ENCODE measurements around the gene EOLA2.
A peak's percentile ranks its signal among the peaks of the same experiment; 100 is the strongest.
"Not testable (repeated sequence)": the region's sequence is repeated elsewhere in the genome, so short reads cannot be mapped to it uniquely, and the experiment has no call there.

The EOLA2 gene

DNA sequence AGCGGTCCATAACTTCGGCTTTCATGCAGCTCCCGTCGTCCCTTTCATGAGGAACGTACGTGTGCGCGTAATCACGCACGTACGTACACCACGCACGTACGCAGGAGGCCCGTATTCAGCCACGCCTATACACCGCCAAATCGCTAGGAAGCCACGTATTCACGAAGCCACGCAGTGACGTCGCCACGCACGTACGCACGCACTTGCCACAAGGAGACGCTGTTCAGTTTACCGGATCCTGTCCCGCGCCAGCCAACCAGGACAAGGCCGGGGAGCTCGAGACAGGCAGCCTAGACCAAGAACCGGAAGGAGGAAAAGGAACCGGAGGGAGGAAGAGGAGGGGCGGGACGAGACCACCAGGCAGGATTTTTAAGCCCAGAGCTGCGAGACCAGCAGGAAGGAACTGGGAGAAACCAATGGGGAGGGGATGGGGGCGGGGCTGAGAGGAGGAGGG lies at the start of gene EOLA2:
TSS of gene EOLA2 (minus strand) at position 65 of the 454 bp plus-strand sequence. CDS start 4,617 bp downstream, outside the sequence.
- peak; percentile 94 for DNase-seq (ENCODE audit: low spot score)

GRCh38 chrX:149987613-149988012 lies 49.3 kb upstream of the EOLA2 start:
- DNase-seq (ENCODE audit: low spot score): no peak

DNA sequence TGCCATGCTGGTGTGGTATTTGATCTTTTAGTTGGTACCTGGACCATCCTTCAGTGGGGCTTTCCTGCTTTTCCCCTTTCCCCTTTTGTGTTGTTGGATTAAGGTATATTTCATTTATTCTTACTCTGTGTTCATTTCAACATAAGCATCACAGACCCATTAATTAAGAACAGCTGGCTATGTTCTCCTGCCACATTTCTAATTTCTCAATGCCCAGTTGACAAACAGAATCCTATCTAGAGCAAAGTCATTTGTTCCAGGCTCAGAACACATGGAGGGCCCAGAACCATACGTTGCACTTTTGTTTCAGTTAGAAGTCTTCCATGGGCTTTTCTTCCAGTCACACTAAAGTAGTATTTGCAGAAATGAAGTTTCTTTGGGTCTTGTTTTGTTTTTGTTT lies 46.1 kb upstream of the EOLA2 start:
- no peak for DNase-seq (ENCODE audit: low spot score)

GRCh38 chrX:149982310-149982709 lies 44.0 kb upstream of the EOLA2 start:
- no peak for DNase-seq (ENCODE audit: low spot score)

DNA sequence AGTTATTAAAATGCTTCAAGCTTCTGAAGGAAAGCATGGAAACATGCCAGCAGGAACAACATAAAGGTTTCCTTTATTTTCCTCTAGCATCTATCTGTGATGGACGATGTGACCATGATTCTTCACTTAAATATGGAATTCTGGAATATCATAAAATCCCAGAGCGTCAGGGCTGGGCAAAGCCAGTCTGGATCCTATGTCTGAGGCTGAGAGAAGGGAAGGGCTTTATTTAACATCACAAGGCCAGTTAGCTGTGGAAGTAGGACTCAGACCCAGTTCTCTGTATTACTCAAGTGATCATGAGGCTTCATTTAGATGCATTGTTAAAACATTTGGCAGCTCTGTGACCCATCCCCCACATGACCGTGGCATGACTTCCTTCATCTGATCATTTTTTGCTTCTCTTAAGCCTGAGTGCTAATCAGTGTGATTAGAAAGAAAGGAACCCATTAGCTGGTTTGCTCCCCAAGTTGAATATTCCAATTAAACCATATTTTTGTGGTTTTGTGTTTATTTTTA lies 40.9 kb upstream of the EOLA2 start:
- DNase-seq (ENCODE audit: low spot score): no peak

DNA sequence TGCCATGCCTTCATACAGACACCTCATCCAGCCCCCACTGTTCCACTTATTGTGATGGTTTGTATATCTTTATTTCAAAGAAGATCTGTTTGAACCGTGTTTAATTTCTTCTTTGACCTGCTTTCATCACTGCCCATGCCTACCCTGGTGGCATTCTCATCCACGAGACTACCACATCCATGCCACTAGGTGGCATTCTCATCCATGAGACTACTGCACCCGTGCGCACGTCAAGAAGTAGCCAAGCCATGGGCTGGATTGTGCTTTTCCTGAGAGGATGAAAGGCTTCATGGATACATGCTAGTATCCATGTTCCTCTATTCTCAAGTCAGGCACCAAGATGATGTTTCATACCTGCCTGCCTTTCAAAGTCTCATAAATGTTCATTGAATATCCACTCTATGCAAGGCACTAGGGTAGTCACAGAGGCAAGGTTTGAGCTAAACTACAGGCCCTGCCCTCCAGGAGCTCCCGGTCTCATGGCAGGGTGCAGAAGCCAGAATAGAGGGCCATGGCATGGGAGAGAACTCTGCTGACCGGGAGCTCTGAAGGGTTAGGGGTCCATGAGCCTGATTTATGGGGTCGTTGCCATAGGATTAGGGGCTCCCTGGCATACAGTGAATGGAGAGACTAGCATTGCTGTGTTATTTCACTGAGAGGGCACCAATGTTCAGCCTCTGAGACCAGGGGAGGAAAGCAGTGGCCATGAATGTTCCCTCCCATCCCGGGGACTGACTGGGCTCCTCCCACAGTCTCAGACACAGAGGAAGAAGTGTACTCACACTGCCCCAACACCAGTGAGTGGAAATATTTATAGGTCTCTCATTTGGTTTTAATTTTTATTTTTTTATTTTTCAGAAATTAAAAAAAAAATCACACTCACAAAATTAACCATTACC lies 24.8 kb upstream of the EOLA2 start:
- DNase-seq (ENCODE audit: low spot score): peak; percentile 72

DNA sequence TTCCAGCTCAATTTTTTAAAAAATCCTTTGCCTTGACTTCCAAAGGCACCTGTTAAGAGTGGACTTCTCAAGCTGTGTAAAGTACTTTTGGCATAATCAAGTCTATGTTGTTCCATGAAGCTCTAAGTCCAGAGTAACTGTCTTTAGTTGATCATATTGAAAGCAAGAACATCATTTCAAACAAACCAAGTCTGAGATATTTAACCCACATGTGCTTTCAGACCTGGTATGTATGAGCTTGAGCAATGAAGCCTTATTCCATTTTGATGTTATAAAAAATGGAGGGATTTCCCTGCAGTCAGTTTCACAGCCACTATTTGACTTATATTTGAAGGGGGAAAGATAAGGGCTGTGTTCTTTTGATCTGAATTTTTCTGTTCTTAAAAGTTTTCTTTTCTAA lies 23.7 kb upstream of the EOLA2 start:
- no peak for DNase-seq (ENCODE audit: low spot score)

DNA sequence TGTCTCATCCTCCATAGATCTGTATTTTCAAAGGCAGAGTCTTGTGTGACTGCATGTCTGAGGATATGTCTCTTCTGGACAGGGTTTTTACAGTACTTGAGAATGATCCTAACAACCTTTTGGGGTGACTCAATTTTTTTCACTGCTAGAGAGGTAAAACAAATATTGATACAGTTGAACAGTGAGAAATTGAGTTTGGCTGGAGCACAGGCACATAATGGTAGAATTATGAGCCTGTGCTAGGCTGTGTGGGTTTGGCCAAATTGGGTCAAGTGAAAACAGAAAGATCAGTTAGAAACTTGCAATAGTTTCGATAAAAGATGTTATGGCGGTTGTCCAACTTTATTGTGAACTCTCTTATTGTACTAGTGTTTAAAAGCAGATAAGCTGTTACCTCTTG lies 23.3 kb upstream of the EOLA2 start:
- no peak for DNase-seq (ENCODE audit: low spot score)

- DNase-seq (ENCODE audit: low spot score): peak; percentile 69
Measured at GRCh38 chrX:149950681-149951080, 12.4 kb upstream of the EOLA2 start.

DNA sequence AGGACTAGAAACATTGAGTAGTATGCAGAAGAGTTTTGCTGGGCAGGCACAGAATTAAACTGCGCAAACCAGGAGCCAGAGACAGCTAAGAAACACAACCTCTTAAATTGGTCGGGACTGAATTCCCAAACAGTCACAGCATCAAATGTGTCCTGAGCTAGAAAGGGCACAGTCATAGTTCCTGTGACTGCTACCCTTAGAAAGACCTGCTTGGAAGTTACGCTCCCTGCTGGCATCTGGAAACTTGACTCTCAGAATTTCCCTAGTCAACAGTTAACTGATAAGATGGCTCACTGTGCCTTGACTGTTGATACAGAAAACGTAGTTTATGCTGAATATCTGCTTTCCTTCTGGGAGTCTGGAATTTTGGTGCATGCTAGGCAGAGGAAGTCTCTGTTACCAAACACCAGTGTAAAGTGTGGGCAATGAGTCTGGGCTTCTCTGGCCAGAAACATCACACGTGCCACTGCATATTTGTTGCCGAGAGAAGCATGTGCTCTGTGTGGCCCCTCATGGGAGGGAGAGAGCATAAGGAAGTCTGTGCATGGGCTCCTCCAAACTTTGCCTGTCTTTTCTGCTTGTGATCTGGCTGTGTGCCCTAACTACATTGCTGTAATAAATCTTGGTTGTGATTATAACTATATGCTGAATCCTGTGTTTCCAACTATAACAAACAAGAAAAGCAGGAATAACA lies 11.6 kb upstream of the EOLA2 start:
- no peak for DNase-seq (ENCODE audit: low spot score)

GRCh38 chrX:149948016-149948415 lies 9.7 kb upstream of the EOLA2 start:
- no peak for DNase-seq (ENCODE audit: low spot score)

DNA sequence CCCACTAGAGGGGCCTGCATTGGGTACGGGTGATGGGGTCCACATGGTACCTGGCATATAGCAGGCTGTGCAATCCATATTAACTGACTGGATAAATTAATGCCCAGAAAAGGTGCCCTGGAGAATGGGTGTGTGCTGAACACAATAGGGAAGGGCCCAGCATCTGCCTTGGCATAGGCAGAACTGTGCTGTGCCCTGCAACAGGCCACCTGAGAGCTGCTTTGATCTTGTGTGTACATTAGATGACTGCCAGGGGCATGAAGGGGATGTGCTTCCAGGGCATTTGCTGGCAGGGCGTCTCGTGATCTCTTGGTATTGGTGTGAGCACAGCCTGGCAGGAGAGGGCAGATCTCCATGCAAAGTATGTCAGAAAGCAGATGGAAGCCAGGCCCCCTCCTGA lies 8.6 kb upstream of the EOLA2 start:
- DNase-seq (ENCODE audit: low spot score): not testable (repeated sequence)

GRCh38 chrX:149945820-149946219 lies 7.5 kb upstream of the EOLA2 start:
- DNase-seq (ENCODE audit: low spot score): not testable (repeated sequence)

DNA sequence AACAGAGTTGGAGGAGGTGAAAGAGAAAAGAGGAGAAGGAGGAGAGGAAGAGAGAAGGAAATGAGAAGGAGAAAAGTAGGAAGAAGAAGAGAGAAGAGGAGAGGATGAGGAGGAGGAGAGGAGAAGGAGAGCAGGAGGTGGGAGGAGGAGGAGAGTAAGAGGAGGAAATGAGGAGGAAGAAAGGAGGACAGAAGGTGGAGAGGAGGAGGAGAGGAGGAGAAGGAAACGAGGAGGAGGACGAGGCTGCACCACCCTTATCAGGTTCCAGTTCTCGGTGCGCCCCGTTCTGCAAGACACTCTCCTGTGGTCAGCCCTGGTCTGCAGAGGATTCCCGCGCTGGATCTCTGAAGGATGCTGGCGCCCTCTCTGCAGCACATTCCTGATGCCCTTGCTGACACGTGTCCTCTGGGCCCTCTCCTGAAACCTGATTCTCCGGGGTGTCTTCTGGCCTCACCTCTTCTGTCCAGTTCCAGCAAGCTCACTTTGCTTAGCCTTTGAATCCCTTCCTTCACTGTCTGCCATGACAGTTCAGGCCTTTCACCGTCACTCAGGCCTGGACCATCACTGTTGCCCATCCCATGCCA lies 6.9 kb upstream of the EOLA2 start:
- not testable (repeated sequence) for DNase-seq (ENCODE audit: low spot score)

DNA sequence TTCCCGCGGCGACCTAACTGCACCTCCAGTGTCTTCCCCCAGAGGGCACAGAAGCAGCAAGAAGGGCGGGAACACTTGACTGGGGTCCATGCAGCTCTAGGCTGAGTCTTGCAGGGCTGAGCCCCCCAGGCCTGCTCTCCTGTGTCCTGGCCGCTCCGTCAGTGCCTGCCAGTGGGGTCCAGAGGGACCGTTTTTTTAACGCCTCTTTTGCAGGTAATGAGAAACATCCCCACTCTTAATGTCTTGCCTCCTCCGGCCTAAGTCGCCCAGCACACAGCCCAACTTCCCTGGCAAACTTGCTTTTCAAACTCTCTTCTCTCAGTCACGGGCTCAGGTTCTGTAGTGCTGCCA lies 2.4 kb upstream of the EOLA2 start:
- DNase-seq (ENCODE audit: low spot score): not testable (repeated sequence)

- DNase-seq (ENCODE audit: low spot score): peak; percentile 97
Measured at GRCh38 chrX:149939905-149940673, 1.8 kb upstream of the EOLA2 start.

DNA sequence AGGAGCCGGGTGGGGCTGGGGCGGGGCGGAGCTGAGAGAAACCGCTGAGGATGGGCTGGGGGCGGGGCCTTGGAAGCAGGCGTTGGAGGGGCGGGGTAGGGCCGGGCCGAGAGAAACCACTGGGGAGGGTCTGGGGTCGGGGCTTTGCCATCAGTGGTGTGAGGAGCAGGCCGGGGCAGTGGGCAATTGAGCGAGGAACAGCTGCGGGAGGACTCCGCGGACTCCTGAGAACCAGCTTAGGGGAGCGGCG lies 1.3 kb upstream of the EOLA2 start:
- DNase-seq (ENCODE audit: low spot score): no peak

- DNase-seq (ENCODE audit: low spot score): peak; percentile 86
Measured at GRCh38 chrX:149938881-149939654, 777 bp upstream of the EOLA2 start.

- DNase-seq (ENCODE audit: low spot score): no peak
Measured at GRCh38 chrX:149937871-149938426, 342 bp downstream of the EOLA2 start.

DNA sequence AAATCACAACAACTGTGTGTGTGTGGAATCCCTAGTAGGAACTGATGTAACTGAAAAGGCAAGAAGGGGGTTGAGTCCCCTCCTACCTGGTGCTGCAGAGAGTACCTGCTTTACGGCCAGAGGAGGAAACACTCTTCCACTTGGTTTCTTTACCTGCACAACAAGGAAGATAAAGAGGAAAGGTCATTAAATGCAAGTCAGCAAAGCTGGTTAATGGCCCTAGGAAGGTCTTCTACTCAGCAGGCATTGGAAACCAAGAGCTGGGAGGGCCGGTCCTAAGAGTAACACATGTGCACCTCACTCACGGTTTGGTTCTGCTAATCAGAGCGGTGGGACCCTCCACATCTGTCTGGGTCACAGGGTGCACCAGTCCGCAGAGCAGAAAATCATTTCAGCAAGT lies 963 bp downstream of the EOLA2 start:
- DNase-seq (ENCODE audit: low spot score): not testable (repeated sequence)

- not testable (repeated sequence) for DNase-seq (ENCODE audit: low spot score)
Measured at GRCh38 chrX:149933547-149933946, 4.7 kb downstream of the EOLA2 start.

Data from RKO (cell line).